Hepatocyte (in vitro differentiated cells): ENCODE measurements around the gene HMX3. TPM values are rescaled to one million over a fixed set of nuclear protein-coding genes. Genes with fewer than 3 reads are reported as not detected.

Experiments used
- DNase-seq: peaks from one replicate; pipeline ENCODE4 v3.0.0-alpha.2; 2016; ENCODE audit warnings: low spot score
- H2AFZ ChIP-seq: fragments of 200-600 bp; sonication (generic); 2 replicates; pipeline ENCODE4 v1.6.0; 2016; ENCODE audit warnings: antibody characterized with exemption, mild to moderate bottlenecking
- H3K27ac ChIP-seq: fragments of 200-600 bp; sonication (generic); 2 replicates; pipeline ENCODE4 v1.5.1; 2016; ENCODE audit warnings: mild to moderate bottlenecking
- H3K27me3 ChIP-seq: fragments of 200-600 bp; sonication (generic); 2 replicates; pipeline ENCODE4 v1.6.1; 2016
- H3K36me3 ChIP-seq: fragments of 200-600 bp; sonication (generic); replicated peaks from 2 replicates; pipeline ENCODE4 v1.5.1; 2016; ENCODE audit warnings: low read depth; ENCODE audit not compliant: insufficient read depth
- H3K4me1 ChIP-seq: fragments of 200-600 bp; sonication (generic); 2 replicates; pipeline ENCODE4 v1.5.1; 2016; ENCODE audit warnings: mild to moderate bottlenecking, moderate library complexity; ENCODE audit not compliant: insufficient read depth
- H3K4me2 ChIP-seq: fragments of 200-600 bp; sonication (generic); 2 replicates; pipeline ENCODE4 v1.6.0; 2016
- H3K4me3 ChIP-seq: fragments of 200-600 bp; sonication (generic); 2 replicates; pipeline ENCODE4 v1.5.1; 2016; ENCODE audit warnings: mild to moderate bottlenecking
- H3K79me2 ChIP-seq: fragments of 200-600 bp; sonication (generic); 2 replicates; pipeline ENCODE4 v1.6.0; 2017; ENCODE audit warnings: mild to moderate bottlenecking
- H3K9me2 ChIP-seq: fragments of 200-600 bp; sonication (generic); replicated peaks from 2 replicates; pipeline ENCODE4 v1.6.0; 2017; ENCODE audit warnings: mild to moderate bottlenecking; ENCODE audit not compliant: insufficient read depth
- H3K9me3 ChIP-seq: fragments of 200-600 bp; sonication (generic); 2 replicates; pipeline ENCODE4 v1.5.1; 2016; ENCODE audit warnings: low read depth, mild to moderate bottlenecking
- H4K20me1 ChIP-seq: fragments of 200-600 bp; sonication (generic); 2 replicates; pipeline ENCODE4 v1.6.0; 2016; ENCODE audit warnings: mild to moderate bottlenecking; ENCODE audit not compliant: insufficient read depth, poor library complexity, severe bottlenecking
- EZH2 ChIP-seq: fragments of 200-600 bp; sonication (generic); IDR thresholded peaks from 2 replicates; pipeline ENCODE4 v1.6.1; 2016; ENCODE audit warnings: antibody characterized with exemption, mild to moderate bottlenecking, borderline replicate concordance
- EZH2phosphoT487 ChIP-seq: fragments of 200-600 bp; sonication (generic); IDR thresholded peaks from one replicate; pipeline ENCODE4 v1.6.1; 2018; ENCODE audit warnings: antibody characterized with exemption, mild to moderate bottlenecking, low read depth, moderate library complexity; ENCODE audit not compliant: unreplicated experiment, severe bottlenecking
- WGBS: methylation state at CpG from one replicate; pipeline ENCODE4 v1.1.6; 2016; ENCODE audit warnings: low lambda C conversion rate; ENCODE audit errors: missing lambda C conversion rate; 5-methylcytosine and 5-hydroxymethylcytosine counted together
- polyA plus RNA-seq: library from polyadenylated mRNA; unstranded; fragments of >200 nt; fragmentation: Nextera tagmentation; extraction: Ambion mirVana; gene quantifications from 2 replicates; pipeline ENCODE4 v1.2.1, GENCODE V29; 2016
- total RNA-seq: library from RNA; depleted of rRNA; stranded (reverse); fragments of >200 nt; gene quantifications from 2 replicates; pipeline ENCODE4 v1.2.3, GENCODE V29; 2014
- TF ChIP-seq, protein P1 (sequence below): fragments of 200-600 bp; sonication (generic); IDR thresholded peaks from 2 replicates; pipeline ENCODE4 v1.5.1; 2016; ENCODE audit warnings: antibody characterized with exemption, mild to moderate bottlenecking; ENCODE audit not compliant: poor library complexity

Gene HMX3
- total and polyA plus RNA-seq, 2 experiments from 2014 or later = not detected

DNA sequence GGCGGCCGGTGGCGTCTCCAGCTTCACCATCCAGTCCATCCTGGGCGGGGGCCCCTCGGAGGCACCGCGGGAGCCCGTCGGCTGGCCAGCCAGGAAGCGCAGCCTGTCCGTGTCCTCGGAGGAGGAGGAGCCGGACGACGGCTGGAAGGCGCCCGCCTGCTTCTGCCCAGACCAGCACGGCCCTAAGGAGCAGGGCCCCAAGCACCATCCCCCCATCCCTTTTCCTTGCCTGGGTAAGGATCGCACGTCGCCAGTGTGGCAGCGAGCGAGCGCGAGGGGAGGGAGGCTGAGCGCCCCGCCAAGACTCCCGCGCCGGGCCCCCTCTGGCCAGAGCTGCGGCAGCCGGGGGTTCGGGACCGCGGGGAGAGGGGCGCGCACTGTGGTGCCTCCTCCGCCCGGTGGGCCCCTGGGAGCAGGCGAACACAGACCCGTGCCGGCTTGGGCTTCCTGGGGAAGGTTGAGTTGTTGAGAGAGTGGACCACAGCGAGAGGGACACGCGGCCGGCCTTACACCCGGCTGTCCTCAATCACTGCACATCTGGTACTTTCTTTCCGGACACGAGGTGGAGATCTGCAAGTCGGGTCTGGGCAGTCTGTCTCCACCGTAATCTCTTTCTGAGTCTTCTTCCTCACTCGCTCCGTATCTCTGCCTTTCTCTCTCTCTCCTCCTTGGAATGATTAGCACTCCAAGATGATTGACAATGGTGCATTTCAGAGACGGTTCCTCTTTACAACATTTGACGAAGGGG lies 12.8 kb downstream of the HMX3 start:
- TF ChIP-seq, protein P1, sequence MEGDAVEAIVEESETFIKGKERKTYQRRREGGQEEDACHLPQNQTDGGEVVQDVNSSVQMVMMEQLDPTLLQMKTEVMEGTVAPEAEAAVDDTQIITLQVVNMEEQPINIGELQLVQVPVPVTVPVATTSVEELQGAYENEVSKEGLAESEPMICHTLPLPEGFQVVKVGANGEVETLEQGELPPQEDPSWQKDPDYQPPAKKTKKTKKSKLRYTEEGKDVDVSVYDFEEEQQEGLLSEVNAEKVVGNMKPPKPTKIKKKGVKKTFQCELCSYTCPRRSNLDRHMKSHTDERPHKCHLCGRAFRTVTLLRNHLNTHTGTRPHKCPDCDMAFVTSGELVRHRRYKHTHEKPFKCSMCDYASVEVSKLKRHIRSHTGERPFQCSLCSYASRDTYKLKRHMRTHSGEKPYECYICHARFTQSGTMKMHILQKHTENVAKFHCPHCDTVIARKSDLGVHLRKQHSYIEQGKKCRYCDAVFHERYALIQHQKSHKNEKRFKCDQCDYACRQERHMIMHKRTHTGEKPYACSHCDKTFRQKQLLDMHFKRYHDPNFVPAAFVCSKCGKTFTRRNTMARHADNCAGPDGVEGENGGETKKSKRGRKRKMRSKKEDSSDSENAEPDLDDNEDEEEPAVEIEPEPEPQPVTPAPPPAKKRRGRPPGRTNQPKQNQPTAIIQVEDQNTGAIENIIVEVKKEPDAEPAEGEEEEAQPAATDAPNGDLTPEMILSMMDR = no peak
- TF ChIP-seq EZH2 = peak; percentile 69
- TF ChIP-seq EZH2phosphoT487 = peak; percentile 27

DNA sequence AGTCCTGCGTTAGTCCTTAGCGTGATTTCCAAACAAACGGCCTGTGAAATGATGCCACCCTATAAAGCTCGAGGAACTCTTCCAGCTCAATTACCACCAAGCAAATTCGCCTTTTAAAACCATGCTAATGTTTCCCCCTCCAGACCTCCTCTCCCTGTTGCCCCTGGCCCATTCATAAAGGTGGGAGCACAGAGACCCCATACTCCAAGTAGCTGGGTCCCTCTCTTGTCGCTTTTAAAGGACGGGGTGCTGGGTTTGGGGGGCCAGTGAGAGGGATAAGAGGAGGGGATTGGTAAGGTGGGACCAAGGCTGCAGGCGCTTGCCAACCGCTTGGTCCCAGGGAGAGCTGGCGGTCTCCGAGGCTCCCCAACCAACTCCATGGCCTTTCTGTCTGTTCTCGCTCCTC lies 13.4 kb downstream of the HMX3 start:
- no peaks in the 10 kb centered on the region for H3K9me2 ChIP-seq
- no peaks in the 10 kb centered on the region for H3K9me3 ChIP-seq
- H3K4me1 ChIP-seq = peaks cover 14% of the 10 kb centered on the region
- no peak for DNase-seq
- TF ChIP-seq EZH2phosphoT487 (peak; percentile 27), EZH2 (peak; percentile 37)
- TF ChIP-seq, protein P1 = no peak
- H3K4me2 ChIP-seq = peak overlapping the region; percentile 87
- H4K20me1 ChIP-seq = no peaks in the 10 kb centered on the region
- peaks cover 92% of the 10 kb centered on the region for H3K27me3 ChIP-seq
- H3K4me3 ChIP-seq = no peak overlapping the region
- no peak overlapping the region for H3K27ac ChIP-seq
- WGBS = 5% methylated on average over 10 of the region's 12 CpGs
- H3K79me2 ChIP-seq = no peaks in the 10 kb centered on the region
- H3K36me3 ChIP-seq = no peaks in the 10 kb centered on the region
- no peak overlapping the region for H2AFZ ChIP-seq

More for the DNA sequence above, 12.8 kb downstream of the HMX3 start:
- Histone ChIP-seq H3K79me2 (no peaks in the 10 kb centered on the region), H3K27ac (no peak overlapping the region), H3K9me2 (no peaks in the 10 kb centered on the region), H4K20me1 (no peaks in the 10 kb centered on the region), H3K27me3 (peaks cover 98% of the 10 kb centered on the region), H3K4me1 (peaks cover 14% of the 10 kb centered on the region), H2AFZ (no peak overlapping the region), H3K36me3 (no peaks in the 10 kb centered on the region), H3K4me2 (peak overlapping the region; percentile 87), H3K4me3 (no peak overlapping the region), H3K9me3 (no peaks in the 10 kb centered on the region)
- no peak for DNase-seq
- WGBS = 3% methylated on average over 53 of the region's 55 CpGs

DNA sequence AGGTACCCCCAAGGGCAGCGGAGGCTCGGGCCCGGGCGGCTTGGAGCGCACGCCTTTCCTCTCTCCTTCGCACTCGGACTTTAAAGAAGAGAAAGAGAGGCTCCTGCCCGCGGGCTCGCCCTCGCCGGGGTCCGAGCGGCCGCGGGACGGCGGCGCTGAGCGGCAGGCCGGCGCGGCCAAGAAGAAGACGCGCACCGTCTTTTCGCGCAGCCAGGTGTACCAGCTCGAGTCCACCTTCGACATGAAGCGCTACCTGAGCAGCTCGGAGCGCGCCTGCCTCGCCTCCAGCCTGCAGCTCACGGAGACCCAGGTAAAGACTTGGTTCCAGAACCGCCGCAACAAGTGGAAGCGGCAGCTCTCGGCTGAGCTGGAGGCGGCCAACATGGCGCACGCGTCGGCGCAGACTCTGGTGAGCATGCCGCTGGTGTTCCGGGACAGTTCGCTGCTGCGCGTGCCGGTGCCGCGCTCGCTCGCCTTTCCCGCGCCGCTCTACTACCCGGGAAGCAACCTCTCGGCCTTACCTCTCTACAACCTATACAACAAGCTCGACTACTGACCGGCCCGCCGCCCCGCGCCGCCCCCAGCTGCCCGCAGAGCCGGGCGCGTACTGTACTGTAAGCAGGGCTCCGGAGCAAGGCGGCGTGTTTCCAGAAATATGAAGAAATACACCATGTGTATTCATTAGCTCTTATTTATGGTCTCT lies 13.9 kb downstream of the HMX3 start:
- WGBS = under 1% methylated on average over 71 of the region's 76 CpGs
- DNase-seq = peak; percentile 47
- Histone ChIP-seq H3K4me3 (peak overlapping the region; percentile 8), H3K9me2 (no peaks in the 10 kb centered on the region), H3K36me3 (no peaks in the 10 kb centered on the region), H3K27me3 (peaks cover 87% of the 10 kb centered on the region), H3K4me2 (peak overlapping the region; percentile 87), H3K4me1 (peaks cover 14% of the 10 kb centered on the region), H3K9me3 (no peaks in the 10 kb centered on the region), H3K27ac (no peak overlapping the region), H2AFZ (peak overlapping the region; percentile 26), H4K20me1 (no peaks in the 10 kb centered on the region), H3K79me2 (peaks cover under 1% of the 10 kb centered on the region)
- TF ChIP-seq EZH2 = peak; percentile 67
- peak; percentile 25 for TF ChIP-seq EZH2phosphoT487
- TF ChIP-seq, protein P1 = no peak
